ENCODE data around the gene VWF.

The VWF gene

DNA sequence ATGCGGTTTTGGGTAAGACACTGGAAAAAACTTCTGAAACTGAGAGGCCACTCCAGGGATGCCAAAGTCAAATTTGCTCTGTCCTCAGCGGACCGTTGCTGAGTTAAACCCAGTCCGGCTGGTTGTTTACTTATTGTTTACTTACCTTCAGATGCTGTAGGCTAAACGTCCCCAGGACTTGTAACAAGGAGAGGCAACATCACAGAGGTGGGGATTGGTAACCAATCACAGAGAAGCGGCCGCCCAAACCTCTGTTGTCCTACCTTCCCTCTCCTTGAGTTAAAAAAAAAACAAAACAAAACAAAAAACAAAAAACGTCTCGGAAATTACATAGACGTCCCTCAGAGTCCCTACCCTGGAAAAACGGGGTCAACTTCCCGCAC is 179.8 kb downstream of the VWF start:
- DNase-seq, result no peak

- no peak for DNase-seq
Observed at GRCh38 chr12:5944053-5944452, 180.4 kb downstream of the VWF start.

- DNase-seq, result no peak
Observed at GRCh38 chr12:5941907-5942306, 182.6 kb downstream of the VWF start.

DNA sequence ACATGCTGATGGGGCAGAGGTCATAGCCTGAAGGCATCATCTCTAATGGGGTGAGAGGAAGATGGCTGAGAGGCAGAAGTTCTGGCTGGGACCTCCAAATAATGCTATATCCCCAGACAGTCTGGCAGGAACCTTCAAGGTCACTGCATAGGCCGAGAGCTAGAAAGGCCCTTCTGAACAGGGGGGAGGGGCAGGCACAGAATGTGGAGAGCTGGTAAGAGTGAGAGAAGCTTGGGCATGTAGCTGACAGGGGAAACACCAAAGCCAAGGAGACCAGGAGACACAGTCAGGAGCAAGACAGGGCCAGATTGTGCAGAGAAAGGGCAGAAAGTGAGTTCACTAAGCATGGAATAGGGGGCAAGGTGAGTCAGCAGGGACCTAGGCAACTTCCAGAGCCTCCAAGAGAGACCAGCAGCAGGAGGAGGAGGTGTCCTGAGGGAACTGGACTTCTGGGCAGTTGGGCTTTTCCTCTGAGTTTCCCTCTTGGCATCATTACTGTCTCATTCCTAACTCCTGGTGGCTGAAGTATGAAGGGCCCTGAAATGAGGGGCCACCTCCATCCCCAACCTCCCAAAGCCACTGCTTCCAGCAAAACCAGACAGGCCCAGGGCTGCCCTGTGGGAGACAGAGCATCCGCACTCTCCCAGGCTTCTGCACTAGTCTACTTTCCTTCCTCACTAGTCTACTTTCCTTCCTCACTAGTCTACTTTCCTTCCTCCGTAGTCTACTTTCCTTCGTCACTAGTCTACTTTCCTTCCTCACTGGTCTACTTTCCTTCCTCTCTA is 196.5 kb downstream of the VWF start:
- no peak for DNase-seq

GRCh38 chr12:5925646-5926045 is 198.8 kb downstream of the VWF start:
- no peak for DNase-seq

GRCh38 chr12:5924342-5924741 is 200.1 kb downstream of the VWF start:
- no peak for DNase-seq

DNA sequence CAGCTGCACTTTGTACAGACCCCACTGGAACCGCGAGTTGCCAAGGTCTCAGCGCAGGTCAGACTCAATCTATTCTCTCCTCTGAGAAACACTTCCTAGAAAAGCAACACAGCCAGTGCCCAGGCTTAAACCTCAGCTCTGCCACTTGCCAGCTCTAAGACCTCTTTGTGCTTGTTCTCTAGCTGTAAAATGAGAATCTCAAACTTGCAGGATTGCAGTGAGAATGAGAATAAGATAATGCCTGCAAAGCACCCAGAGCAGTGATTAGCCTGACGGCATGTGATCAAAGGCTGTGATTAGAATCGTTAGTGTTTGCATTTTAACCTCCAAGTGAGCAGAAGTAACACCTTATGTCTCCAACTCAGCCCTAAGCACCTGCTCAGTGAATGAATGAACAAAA is 200.7 kb downstream of the VWF start:
- DNase-seq, result no peak

DNA sequence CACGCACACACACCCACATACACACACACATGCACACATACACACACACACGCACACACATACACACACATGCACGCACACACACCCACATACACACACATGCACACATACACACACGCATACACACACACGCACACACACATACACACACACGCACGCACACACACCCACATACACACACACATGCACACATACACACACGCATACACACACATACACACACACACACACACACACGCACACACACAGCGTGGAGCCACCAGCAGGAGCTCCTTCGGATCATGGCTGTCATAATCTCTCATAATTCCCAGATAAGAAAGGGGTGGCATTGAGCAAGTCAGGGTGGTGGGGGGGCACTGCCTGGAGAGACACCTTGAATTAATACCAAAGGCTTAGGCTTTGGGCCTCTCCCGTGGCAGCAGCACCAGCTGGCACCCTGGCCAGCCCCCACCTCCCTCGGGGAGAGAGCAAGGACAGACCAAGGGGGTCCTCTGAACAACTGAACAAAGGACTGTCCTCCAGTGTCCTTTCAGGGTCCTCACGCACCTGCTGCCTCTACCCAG is 201.3 kb downstream of the VWF start:
- DNase-seq, result no peak

DNA sequence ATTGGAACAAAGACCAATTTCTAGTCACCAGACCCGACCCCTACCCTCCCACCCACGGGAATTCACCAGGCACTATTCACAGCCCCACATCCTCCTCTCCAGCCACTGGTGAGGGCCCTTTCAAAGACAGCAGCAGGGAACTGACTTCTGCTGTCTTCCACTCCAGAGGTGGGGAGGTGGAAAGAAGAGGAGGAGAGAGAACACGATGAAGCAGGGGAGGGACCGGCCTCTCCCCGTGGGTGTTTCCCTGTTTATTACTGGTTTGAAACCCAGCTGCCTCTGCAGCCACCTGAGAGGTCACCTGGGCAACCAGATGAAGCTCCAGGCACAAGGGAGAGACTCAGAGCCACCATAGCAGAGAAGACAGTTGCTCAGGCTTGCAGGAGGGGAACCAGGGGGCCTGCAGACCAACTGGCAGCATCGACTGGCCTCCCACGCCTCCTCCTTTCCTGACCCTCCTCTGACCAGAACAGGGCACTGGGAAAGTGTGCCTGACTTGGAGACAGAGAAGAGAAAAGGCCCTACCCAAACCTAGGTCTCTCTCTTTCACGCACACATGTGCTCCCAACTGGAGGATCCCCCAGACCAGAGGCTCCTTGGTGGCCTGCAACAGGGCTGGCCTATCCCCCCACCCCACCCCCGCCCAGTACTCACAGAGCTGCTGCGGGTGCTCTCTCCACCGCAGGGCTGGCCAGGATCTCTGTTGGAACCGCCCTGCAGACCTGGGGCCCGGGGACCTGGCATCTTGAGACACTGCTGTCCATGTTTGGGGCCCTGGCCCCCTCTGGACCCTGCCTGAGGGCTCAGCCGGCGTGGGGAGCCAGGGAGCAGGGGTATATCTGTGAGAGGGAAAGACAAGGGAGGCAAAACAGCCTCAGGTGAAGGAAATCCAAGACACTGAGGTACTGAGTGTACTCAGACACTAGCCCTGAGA is 202.2 kb downstream of the VWF start:
- no peak for DNase-seq

- no peak for DNase-seq
Observed at GRCh38 chr12:5921027-5921909, 203.2 kb downstream of the VWF start.

DNA sequence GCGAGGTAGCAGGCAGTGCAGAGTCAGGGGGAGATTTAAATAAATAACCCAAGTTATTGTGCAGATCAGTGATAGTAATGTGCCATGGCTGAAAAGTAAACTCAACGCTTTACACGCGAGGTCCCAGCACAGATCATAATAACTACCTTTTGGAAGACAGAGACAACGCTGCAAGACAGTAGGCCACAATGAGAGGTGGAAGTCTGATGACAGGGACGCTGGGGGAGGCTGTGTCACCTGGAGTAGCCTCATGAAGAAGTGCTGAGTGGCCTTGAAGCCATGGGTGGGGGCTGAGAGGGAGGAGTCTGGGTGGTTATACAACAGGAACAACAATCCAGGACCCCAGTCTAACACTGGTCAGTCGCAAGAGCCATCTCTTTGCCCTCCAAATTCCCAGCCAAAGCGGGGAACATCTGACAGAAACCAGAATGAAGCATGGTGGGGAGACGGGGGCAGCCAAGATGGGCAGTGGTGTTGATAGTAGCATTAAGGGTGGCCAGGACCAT is 207.6 kb downstream of the VWF start:
- no peak for DNase-seq

GRCh38 chr12:5915511-5915910 is 209.0 kb downstream of the VWF start:
- DNase-seq, result no peak

DNA sequence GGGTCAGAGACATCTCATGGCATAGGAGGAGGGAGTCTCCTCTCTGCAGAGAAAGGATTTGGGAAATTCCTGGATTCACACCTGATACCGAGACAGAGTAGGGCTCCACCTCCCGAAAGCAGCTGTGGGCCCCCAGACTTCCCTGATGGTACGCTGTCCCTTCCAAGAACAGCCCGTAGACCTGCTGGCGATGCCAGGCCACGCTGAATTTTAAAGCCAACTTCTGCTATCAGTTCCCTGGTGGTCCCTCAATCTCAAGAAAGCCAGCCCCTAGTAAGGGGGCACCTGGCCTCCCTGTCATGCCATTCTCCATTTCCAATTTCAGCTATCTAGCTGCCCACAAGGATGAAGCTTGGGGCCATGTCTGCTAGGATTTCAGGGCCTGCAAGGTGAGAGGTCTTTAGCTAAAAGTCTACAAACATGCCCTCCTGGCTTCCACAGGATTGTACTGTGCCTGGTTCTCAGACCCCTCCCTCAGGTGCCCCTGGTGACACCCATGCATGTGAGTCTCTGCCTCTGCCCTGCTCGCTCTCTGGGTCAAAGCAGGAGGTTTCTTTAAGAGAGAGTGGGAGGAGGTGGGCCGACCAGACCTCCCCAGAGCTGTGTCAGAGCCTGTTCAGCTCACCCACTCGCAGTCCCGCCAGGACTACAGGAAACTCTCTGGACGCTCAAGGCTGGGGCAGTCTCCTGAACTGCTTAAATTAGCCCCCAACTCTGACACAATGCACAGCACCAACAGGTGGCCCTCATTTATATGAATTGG is 209.9 kb downstream of the VWF start:
- no peak for DNase-seq

GRCh38 chr12:5913387-5913786 is 211.1 kb downstream of the VWF start:
- DNase-seq, result no peak

DNA sequence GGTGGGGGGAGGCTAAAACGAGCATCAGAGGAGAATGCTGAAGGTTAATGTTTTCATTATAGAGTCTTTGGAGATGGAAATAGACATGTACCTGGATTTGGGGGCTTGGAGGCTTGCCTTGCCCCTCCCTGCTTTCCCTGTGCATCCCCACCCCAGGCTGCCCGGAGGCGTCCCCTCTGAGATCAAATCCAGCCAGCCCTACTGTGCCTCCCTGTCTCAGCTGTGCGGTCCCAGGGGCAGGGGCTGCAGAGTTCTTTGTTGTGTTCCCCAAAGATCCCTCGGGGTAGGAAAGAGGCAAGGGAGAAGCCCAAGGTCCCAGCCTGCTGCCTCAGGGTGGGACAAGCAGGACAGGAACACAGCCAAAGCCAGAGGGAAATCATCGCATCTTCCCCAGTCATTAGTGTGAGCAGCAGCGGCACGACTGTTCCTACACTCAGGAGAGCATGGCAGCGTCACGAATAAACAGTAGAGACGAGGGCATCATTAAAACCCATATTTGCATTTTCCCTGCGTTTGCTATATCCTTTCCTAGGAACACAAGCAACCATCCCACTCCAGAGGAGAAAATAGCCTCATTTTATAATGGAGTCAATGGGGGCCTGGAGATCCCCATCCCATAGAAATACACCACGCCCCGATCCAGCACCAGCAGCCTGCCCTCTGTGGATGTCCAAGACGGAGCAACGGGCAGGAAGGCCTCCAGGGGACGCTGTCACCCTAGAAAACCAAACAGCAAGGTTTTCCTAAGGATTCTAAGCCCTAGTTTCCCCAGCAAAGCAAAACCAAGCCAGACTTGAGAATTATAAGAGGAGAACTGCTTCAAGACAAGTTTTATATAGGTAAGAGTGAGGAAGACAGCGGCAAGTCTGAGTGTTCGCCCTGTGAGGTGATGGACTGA is 211.8 kb downstream of the VWF start:
- DNase-seq, result no peak

DNA sequence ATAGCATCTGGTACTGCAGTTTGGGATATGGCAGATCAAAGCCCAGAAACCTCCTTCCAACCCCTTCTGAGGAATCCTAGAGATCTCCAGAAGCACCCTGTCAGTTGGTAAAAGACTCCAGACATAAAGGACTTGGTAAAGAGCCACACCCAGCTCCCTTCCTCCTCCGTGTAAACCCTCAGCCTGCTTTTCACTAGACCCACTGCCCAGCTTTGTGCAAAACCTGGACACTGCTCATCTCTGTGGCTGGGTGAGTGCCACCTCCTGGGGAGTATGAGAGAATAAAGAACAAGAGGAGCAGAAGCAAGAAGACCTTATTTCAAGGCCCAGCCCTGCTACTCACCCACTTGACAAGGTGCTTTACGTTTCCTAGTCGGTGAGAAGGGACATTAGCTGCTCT is 212.5 kb downstream of the VWF start:
- DNase-seq, result no peak

- no peak for DNase-seq
Observed at GRCh38 chr12:5910790-5911548, 213.5 kb downstream of the VWF start.

DNA sequence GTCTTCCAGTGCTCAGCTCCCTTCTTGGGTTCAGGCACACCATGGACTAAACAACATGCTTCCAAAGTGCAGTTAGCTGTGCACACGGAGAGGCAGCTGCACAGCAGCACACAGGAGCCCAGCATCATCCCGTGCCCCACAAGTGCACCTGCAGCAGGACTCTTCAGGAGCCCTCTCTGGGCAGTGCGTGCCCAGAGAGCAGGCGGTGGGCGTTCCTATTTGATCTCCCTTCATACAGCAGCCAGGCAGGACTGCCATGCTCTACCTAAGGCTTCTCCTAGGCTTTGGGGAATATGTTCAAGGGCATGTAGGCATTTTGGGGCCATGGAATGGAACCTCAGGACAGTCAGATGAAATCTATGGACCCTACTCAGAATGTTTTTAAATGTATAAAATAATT is 214.9 kb downstream of the VWF start:
- no peak for DNase-seq

- no peak for DNase-seq
Observed at GRCh38 chr12:5908251-5908650, 216.2 kb downstream of the VWF start.

DNA sequence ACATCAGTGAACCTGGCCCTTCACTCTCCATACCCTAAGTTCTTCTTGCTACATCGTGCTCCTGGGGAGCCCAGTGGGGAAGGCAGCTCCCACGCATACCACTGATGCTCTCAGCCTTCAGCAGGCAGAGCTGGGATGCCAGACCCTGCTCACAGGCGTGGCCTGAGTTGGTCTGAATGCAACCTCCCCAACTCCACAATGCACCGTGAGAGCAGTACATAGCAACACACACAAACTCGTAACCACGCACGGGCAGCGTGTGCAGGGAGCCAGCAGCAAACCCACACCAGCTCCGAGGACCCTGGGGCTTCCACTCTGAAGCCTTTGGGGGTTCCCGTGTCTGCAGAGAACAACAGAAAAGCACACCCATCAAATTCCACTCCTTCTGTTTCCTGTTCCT is 216.7 kb downstream of the VWF start:
- no peak for DNase-seq
